Adipocyte (in vitro differentiated cells): Measurements from ENCODE around the gene CRACR2B.

Source experiments
- DNase-seq: peaks from one replicate; pipeline ENCODE4 v3.0.0-alpha.2; 2015; ENCODE audit warnings: low read depth
- H3K27me3 ChIP-seq: replicated peaks from 2 replicates; pipeline ENCODE4 v1.7.0; 2013; ENCODE audit warnings: mild to moderate bottlenecking, low read length, moderate library complexity; ENCODE audit not compliant: control insufficient read depth, insufficient read depth
- H3K36me3 ChIP-seq: 2 replicates; pipeline ENCODE4 v1.7.0; 2013; ENCODE audit warnings: low read length, mild to moderate bottlenecking, moderate library complexity; ENCODE audit not compliant: control insufficient read depth, insufficient read depth, severe bottlenecking
- H3K4me1 ChIP-seq: 2 replicates; pipeline ENCODE4 v1.7.0; 2013; ENCODE audit warnings: mild to moderate bottlenecking, low read length, moderate library complexity; ENCODE audit not compliant: control insufficient read depth, insufficient read depth
- H3K4me3 ChIP-seq: 2 replicates; pipeline ENCODE4 v1.7.0; 2013; ENCODE audit warnings: mild to moderate bottlenecking, low read length, moderate library complexity
- H3K9ac ChIP-seq: 2 replicates; pipeline ENCODE4 v1.7.0; 2013; ENCODE audit warnings: mild to moderate bottlenecking, low read length, moderate library complexity
- H3K9me3 ChIP-seq: 2 replicates; pipeline ENCODE4 v1.7.0; 2013; ENCODE audit warnings: mild to moderate bottlenecking, low read length, moderate library complexity; ENCODE audit not compliant: control insufficient read depth

Gene CRACR2B

DNA sequence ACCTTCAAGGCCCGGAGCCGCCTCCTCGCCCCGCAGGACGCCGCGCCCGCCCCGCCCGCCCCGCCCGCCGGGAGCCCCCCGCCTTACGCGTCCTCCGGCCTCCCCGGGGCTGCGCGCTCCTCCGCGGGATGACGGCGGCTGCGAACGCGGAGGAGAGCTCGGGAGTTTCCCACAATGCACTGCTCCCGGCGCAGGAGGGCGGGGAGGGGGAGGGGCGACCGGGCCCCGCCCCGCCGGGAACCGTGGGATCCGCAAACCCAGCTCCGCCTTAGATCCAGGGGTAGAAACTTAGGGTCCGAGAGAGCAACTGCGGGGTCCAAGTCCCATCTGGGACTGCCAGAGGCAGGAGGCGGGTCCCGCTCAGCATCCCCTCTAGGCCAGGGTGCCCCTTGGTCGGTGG is 37.8 kb upstream of the CRACR2B start, which contains the start of gene CEND1:
CEND1 (minus strand) TSS at position 148 of the 400 bp plus-strand sequence. CDS start 1,514 bp downstream, outside the sequence.
- Histone ChIP-seq H3K9ac (peak within 1 kb of the TSS; percentile 20), H3K4me3 (no peak within 1 kb of the TSS)

DNA sequence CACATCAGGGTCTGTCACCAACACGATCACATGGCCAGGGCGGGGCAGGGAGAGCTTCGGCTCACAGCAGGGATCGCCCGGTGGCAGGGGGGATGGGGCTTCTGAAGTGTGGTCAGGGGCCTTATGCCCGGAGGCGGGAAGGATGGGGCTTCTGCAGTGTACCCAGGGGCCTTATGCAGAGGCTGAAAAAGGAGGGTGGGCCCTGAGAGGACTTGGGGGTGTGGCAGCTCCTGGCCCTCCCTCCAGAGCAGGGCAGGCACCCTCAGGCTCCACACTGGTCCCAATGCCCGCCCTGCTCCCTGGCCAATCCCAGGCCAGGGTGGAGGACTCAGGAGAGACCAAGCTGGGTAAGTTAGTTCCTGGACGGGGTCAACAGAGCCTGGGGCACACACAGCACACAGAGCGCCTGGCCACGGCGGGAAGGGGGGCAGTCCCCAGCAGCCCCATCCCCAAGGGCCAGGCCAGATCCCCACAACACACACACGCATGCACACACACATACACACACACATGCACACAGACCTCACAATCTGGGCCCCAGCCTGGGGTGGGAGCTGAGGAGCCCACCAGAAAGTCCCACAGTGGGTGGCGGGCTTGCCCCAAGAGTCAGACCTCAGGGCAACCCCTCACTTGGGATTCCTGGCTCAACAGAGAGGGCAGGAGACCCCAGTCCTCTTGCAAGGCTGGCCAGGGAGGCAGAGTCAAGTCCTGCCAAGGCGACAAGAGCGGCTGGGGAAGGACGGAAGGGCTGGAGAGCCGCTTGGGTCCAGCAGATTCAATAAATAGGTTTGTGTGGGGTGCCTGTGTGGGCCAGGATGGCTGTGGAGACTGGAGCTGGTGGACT is 36.8 kb upstream of the CRACR2B start:
- peaks cover 7% of the 10 kb centered on the region for H3K36me3 ChIP-seq
- no peak overlapping the region for H3K4me3 ChIP-seq
- H3K9ac ChIP-seq = peak overlapping the region; percentile 20
- peak; percentile 33 for DNase-seq
- no peaks in the 10 kb centered on the region for H3K9me3 ChIP-seq
- H3K4me1 ChIP-seq = peaks cover 9% of the 10 kb centered on the region
- no peaks in the 10 kb centered on the region for H3K27me3 ChIP-seq

More for the DNA sequence above, 37.8 kb upstream of the CRACR2B start, which contains the start of gene CEND1:
- Histone ChIP-seq H3K4me1 (peaks cover 9% of the 10 kb centered on the region), H3K36me3 (peaks cover 7% of the 10 kb centered on the region), H3K27me3 (no peaks in the 10 kb centered on the region), H3K9me3 (no peaks in the 10 kb centered on the region)
- peak; percentile 73 for DNase-seq

DNA sequence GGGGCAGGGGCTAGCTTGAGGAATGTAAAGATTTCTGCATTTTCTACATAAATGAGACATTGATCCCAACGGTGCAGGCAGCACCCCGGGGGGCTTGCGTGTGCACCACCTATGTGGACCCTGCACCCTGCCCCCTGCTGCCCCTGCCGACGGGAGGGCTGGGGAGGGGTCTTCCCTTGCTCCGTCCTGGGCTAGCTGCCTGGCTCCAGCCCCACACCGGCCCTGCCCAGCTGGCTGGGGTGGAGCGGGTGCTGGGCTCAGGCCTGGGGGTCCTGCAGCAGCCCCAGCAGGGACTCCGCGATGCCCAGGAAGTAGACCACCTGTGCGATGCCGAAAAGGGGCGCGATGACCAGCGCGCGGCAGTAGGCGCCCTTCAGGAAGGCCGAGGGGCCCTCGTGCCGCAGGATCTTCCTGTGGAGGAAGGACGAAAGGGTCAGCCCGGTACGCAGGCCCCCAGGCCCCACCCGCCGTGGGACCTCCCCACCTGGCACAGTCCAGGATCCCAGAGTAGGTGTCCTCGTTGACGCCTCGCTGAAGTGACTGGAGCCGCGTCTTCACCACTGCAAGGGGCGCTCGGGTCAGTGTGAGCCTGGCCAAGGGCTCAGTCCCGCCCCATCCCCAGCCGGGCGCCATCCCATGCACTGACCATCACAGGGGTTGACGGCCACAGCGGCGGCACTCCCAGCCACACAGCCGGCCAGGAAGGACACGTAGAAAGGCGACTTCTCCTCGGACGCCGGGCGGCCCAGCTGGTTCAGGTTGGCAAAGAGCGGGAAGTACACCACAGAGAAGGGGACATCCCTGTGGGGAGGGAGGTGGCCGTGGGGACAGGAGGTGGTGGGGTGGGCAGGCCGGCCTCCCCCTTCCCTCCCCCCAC is 35.8 kb upstream of the CRACR2B start:
- Histone ChIP-seq H3K27me3 (no peaks in the 10 kb centered on the region), H3K9me3 (no peaks in the 10 kb centered on the region), H3K4me1 (peaks cover 16% of the 10 kb centered on the region), H3K4me3 (no peak overlapping the region), H3K9ac (no peak overlapping the region), H3K36me3 (peaks cover 7% of the 10 kb centered on the region)
- no peak for DNase-seq

DNA sequence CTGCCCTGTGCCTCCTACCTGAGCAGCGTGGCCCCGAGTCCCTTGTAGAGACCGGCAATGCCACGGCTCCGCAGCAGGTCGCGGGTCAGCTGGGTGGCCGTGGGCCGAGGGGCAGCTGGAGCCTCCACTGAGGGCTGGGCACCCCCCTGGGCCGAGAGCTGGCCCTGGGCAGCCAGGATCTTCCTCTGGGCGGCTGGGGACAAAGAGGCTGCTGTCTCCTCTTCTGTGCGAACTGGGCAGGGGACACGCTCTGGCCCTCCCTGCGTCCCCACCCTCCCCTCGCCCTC is 35.2 kb upstream of the CRACR2B start:
- no peak for DNase-seq

DNA sequence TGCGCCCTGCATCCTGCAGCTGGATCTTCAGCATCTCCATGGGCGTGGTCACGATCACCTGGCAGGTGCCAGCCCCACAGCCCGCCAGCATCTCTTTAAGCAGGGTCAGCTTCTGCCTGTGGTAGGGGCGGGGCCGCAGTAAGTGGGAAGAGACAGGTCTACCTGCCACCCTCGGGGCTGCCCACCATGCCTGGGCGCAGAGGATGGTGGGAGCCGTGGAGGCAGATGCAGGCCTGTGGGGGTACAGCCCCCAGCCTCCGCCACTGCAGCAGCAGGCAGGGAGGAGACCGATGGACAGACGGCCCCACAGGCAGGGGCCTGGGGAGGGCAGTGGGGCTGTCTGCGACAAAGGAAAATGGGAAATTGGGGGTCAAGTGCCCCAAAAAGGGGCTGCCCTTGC is 34.8 kb upstream of the CRACR2B start:
- H3K9me3 ChIP-seq = no peaks in the 10 kb centered on the region
- DNase-seq = no peak
- peaks cover 7% of the 10 kb centered on the region for H3K36me3 ChIP-seq
- H3K4me3 ChIP-seq = no peak overlapping the region
- H3K9ac ChIP-seq = no peak overlapping the region
- peaks cover 18% of the 10 kb centered on the region for H3K4me1 ChIP-seq
- no peaks in the 10 kb centered on the region for H3K27me3 ChIP-seq

More for the DNA sequence above, 35.2 kb upstream of the CRACR2B start:
- Histone ChIP-seq H3K36me3 (peaks cover 7% of the 10 kb centered on the region), H3K27me3 (no peaks in the 10 kb centered on the region), H3K9me3 (no peaks in the 10 kb centered on the region), H3K4me3 (no peak overlapping the region), H3K9ac (no peak overlapping the region), H3K4me1 (peaks cover 18% of the 10 kb centered on the region)

DNA sequence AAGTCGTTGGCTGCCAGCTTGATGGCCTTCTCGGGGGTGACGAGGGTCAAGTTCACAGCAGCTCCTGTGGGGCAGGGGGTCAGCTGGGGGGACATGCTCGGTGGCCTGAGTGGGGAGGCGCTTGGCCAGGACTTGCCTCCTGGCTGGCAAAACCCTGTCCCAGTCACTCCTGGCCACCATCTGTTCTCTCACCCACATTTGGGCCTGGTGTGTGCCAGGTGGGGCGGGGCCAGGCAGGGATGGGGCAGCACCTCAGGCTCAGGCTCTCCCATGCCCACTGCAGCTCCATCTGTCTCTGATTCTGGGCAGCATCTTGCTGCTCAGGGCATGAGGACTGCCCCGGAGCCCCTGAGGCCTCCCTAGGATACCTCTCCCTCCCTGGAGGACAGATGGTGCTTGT is 34.2 kb upstream of the CRACR2B start:
- H3K9me3 ChIP-seq = no peaks in the 10 kb centered on the region
- no peak overlapping the region for H3K4me3 ChIP-seq
- no peak for DNase-seq
- no peak overlapping the region for H3K9ac ChIP-seq
- peaks cover 18% of the 10 kb centered on the region for H3K4me1 ChIP-seq
- no peaks in the 10 kb centered on the region for H3K27me3 ChIP-seq
- peaks cover 7% of the 10 kb centered on the region for H3K36me3 ChIP-seq

DNA sequence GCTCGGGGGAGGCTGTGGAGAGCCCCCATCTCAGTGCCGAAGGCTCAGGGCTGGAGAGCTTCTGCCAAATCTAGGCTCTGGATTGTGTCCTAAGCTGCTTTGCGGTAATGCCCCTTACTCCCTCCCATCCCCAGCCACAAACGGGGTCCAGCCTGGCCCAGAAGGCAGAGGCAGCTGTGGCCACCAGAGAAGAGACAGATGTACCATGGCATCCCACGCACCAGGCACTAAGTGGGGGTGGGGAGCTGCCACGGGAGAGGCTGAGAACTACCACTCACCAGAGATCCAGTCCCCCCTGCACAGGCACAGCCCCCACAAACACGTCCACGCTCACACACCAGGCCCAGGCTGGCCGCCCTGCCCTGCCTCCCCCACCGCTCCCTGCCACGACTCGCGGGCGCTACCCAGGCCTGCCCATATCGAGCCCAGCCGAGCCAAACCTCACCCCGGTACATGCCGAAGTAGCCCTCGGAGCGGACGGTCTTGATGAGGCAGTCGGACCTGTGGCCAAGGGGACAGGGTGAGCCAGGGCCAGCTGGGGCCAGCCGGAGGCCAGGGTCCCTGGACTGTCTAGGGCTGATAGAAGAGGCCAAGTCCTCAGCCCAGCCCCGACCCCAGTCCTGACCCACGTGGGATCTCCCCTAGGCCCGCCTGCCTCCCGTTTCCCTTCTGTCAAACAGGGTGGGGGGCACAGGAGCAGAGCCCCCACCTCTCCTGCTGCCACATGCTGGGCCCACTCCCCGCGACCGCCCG is 33.5 kb upstream of the CRACR2B start:
- Histone ChIP-seq H3K4me3 (peak overlapping the region; percentile 91), H3K4me1 (peaks cover 18% of the 10 kb centered on the region), H3K9ac (no peak overlapping the region), H3K9me3 (no peaks in the 10 kb centered on the region), H3K27me3 (no peaks in the 10 kb centered on the region), H3K36me3 (peaks cover 7% of the 10 kb centered on the region)
- no peak for DNase-seq

DNA sequence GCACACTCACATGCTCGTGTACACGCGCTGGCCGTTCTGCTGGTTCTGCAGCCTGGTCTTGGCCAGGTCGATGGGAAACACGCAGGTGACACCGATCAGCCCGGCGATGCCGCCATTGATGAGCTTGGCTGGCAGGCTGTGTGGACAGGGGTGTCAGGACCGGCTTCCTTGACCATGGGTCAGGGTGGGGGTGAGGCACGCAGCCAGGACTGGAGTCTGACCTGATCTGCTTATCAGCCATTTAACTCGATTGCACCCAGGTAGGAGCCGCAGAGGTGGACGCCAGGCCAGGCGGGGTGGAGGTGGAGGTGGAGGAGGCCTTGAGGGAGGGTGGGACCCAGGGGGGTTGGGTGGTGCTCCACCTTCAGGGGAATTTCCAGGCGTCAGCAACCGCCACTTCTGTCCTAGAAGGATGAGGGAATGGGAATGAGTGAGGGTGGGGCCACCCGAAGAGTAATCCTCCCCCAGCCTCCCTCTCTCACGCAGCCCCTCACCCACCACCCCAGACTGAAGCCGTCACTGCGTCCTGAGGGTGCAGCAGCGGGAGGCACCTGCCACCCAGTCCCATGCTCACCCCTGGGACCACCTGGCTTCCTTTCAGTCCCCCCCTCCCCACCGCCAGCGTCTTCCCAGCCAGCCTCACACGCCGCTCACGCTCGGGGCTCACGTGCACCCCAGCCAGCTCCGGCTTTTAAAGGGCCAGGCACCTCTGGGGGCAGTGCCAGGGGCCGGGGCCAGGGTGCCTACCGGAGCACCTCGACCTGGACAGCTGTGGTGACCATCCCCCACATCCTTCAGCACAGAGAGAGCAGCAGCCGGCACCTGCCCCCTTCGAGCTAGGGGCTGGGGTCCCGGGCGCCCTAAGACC is 32.7 kb upstream of the CRACR2B start:
- DNase-seq = no peak
- peak overlapping the region; percentile 91 for H3K4me3 ChIP-seq

DNA sequence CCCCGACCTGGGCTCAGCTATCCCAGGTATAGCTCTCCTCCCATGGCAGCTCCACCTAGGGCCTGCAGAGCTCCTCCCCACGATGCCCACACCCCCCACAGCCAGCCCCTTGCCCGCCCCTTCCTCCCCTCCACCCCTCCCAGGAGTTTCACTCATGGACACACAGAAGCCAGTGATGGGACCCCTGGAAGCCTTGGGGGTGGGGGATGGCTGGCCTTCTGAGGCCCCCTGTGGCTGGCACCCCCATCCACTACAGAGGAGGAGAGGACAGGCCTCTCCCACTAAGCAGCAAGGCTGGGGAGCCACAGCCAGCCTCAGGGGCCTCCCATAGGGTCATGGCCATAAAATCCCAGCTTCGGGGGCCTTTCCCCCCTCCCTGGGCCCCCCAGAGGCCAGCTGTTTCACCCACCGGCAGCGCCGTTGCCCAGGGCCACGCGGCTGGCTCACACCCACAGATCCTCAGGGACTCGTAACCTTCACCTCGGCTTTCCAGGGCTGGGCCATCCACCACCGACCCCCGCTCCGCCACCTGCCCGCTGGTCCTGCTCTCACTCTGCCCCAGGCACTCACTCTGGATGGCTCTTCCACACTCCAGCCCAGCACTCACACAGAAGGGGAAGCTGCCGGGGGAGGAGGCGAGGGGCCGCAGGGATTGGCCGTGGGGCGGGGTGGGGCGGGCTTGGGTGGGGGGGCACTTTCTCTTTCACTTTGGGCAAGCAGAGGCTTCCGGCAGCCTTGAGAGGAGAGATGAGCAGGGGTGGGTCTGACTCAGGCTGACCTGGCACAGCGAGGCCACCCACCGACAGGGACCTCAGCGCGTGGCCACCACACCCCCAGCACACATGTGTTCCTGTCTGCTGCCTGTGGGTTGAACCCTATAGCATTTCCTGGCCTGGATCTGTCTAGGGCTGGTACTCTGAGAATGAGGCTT is 31.8 kb upstream of the CRACR2B start:
- Histone ChIP-seq H3K9me3 (no peaks in the 10 kb centered on the region), H3K36me3 (peaks cover 20% of the 10 kb centered on the region), H3K9ac (peak overlapping the region; percentile 90), H3K4me3 (peak overlapping the region; percentile 91), H3K4me1 (peaks cover 18% of the 10 kb centered on the region), H3K27me3 (no peaks in the 10 kb centered on the region)
- peak; percentile 92 for DNase-seq

More for the DNA sequence above, 32.7 kb upstream of the CRACR2B start:
- peaks cover 14% of the 10 kb centered on the region for H3K36me3 ChIP-seq
- H3K27me3 ChIP-seq = no peaks in the 10 kb centered on the region
- no peaks in the 10 kb centered on the region for H3K9me3 ChIP-seq
- peaks cover 18% of the 10 kb centered on the region for H3K4me1 ChIP-seq
- peak overlapping the region; percentile 90 for H3K9ac ChIP-seq
